Astrocyte (in vitro differentiated cells and primary cell): ENCODE measurements around the gene TEKT3.

Source experiments
- CTCF ChIP-seq: IDR thresholded peaks from 2 replicates; pipeline ENCODE4 v1.5.1; 2011; ENCODE audit warnings: low read depth, mild to moderate bottlenecking, inconsistent platforms, low read length, moderate library complexity; ENCODE audit not compliant: insufficient read depth
- EZH2 ChIP-seq: IDR thresholded peaks from 2 replicates; pipeline ENCODE4 v1.6.1; 2012; ENCODE audit warnings: mild to moderate bottlenecking, low read length, inconsistent platforms; ENCODE audit not compliant: insufficient read depth

- TF ChIP-seq CTCF (no peak), EZH2 (no peak)
These were observed 59.5 kb downstream of the TEKT3 start for GRCh38 chr17:15281909-15282308.
